Prostate gland (tissue), 2 donors: ENCODE results near the gene DCAF12. TPM values are rescaled to one million over a fixed set of nuclear protein-coding genes. Genes with fewer than 3 reads are reported as not detected.

Experiments
- DNase-seq: peaks from one replicate; pipeline ENCODE4 v3.0.0-alpha.2; 2019; ENCODE audit warnings: low spot score
- H3K27ac ChIP-seq, 2 donors: fragments of 200-600 bp; sonication (generic); 2 replicates each; pipeline ENCODE4 v1.5.1; 2017 to 2019
- H3K27me3 ChIP-seq: fragments of 200-600 bp; sonication (generic); replicated peaks from 2 replicates; pipeline ENCODE4 v1.5.1; 2019; ENCODE audit not compliant: insufficient read depth
- H3K36me3 ChIP-seq, 2 donors: fragments of 200-600 bp; sonication (generic); 1 replicate in 1 of 2; 2 replicates in 1 of 2; pipeline versions ENCODE4 v1.5.1 to v1.8.1; 2017 to 2019
- H3K4me1 ChIP-seq: fragments of 200-600 bp; sonication (generic); replicated peaks from 2 replicates; pipeline ENCODE4 v1.5.1; 2019
- H3K4me3 ChIP-seq, 2 donors: fragments of 200-600 bp; sonication (generic); 2 replicates each; pipeline ENCODE4 v1.5.1; 2017 to 2019
- H3K9me3 ChIP-seq: fragments of 200-600 bp; sonication (generic); 2 replicates; pipeline ENCODE4 v1.5.1; 2017
- POLR2A ChIP-seq: fragments of 450-650 bp; IDR thresholded peaks from one replicate; pipeline ENCODE4 v1.6.1; 2016; ENCODE audit warnings: antibody characterized with exemption, mild to moderate bottlenecking
- POLR2AphosphoS5 ChIP-seq: sonication (generic); formaldehyde crosslinking; IDR thresholded peaks from one replicate; pipeline ENCODE4 v1.6.1; 2017; ENCODE audit warnings: antibody characterized with exemption
- WGBS: methylation state at CpG from one replicate; pipeline ENCODE4 v1.1.5; 2018; 5-methylcytosine and 5-hydroxymethylcytosine counted together
- intact Hi-C: fragments of 100-400 bp; cut with DNase I; formaldehyde crosslinking; loops from one replicate; pipeline ENCODE4 v1.14.2; 2022
- total RNA-seq, 2 donors: library from RNA; depleted of rRNA; stranded (reverse); fragments of >200 nt; gene quantifications; one replicate each; pipeline ENCODE4 v1.1.0, GENCODE V29; 2016
- TF ChIP-seq, protein P1 (sequence below), 4 experiments: fragments of 200-600 bp in 2 of 4; fragments of 450-650 bp in 2 of 4; sonication (generic) in 2 of 4; IDR thresholded peaks; 1 replicate in 3 of 4; 2 replicates in 1 of 4; pipeline ENCODE4 v1.5.1; 2016 to 2019; ENCODE audit warnings: antibody characterized with exemption in 4 of 4, mild to moderate bottlenecking in 2 of 4, moderate library complexity in 2 of 4

The DCAF12 gene
- total RNA-seq, 2 donors from 2014 or later, result 30.6 to 100 TPM

DNA sequence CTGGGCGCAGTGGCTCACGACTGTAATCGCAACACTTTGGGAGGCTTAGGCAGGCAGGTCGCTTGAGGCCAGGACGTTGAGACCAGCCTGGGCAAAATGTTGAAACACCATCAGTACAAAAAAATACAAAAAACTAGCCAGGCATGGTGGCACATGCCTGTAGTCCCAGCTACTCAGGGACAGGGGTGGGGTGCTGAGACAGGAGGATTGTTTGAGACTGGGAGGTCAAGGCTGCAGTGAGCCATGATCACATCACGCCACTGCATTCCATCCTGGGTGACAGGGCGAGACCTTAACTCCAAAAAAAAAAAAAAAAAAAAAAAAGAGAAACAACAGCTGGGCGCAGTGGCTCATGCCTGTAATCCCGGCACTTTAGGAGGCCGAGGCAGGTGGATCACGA is 23.7 kb downstream of the DCAF12 start:
- Histone ChIP-seq H3K36me3 (peaks cover 11 to 12% of the 10 kb centered on the region in 2 donors), H3K4me1 (no peaks in the 10 kb centered on the region), H3K27ac (no peak overlapping the region), H3K4me3 (no peak overlapping the region), H3K9me3 (no peaks in the 10 kb centered on the region), H3K27me3 (no peaks in the 10 kb centered on the region)
- TF ChIP-seq POLR2A, result no peak
- TF ChIP-seq, protein P1, sequence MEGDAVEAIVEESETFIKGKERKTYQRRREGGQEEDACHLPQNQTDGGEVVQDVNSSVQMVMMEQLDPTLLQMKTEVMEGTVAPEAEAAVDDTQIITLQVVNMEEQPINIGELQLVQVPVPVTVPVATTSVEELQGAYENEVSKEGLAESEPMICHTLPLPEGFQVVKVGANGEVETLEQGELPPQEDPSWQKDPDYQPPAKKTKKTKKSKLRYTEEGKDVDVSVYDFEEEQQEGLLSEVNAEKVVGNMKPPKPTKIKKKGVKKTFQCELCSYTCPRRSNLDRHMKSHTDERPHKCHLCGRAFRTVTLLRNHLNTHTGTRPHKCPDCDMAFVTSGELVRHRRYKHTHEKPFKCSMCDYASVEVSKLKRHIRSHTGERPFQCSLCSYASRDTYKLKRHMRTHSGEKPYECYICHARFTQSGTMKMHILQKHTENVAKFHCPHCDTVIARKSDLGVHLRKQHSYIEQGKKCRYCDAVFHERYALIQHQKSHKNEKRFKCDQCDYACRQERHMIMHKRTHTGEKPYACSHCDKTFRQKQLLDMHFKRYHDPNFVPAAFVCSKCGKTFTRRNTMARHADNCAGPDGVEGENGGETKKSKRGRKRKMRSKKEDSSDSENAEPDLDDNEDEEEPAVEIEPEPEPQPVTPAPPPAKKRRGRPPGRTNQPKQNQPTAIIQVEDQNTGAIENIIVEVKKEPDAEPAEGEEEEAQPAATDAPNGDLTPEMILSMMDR (IDR thresholded peaks at IDR 0.05), result no peak
- no peak for TF ChIP-seq POLR2AphosphoS5
- intact Hi-C loops, result no loop called here
- WGBS, result 88% methylated on average over 11 of the region's 11 CpGs
- DNase-seq, result no peak

DNA sequence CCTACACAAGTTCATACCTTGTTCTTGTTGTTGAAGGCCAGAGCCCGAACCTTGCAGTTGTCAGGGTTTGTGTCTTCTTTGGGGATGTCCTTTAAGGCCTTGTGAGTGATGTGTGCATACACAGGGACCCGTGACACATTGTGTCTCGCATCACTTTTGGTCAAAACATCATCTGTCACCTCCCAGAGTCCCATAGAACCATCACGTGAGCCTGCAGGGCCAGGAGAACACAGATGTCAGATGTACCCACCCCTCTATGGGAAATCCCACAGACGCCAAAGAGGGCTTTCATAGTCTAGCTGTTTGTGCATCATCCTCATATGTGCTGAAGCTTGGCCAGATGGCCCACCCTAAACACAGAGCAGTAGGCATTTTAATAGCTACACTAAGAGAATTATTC is 28.2 kb downstream of the DCAF12 start:
- WGBS, result 84% methylated on average over 5 of the region's 5 CpGs

DNA sequence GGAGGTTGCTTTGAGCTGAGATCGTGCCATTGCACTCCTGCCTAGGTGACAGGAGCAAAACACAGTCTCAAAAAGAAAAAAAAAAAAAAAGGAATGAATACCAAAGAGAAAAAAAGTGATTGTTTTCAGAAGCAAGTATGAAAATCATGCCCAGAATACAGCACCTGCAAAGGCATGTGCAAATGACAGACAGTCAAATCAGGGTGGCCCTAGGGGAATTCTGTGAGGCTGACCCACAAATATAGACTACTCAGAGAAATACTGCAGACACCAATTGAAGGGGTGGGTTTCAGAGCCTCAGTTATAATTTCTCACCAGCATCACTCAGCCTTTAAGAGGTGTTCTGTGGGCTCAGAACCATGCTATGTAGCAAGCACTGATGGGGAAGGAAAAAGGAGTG is 28.6 kb downstream of the DCAF12 start:
- no peak for DNase-seq
- H3K9me3 ChIP-seq, result no peaks in the 10 kb centered on the region
- no peaks in the 10 kb centered on the region for H3K4me1 ChIP-seq
- TF ChIP-seq POLR2A (no peak), POLR2AphosphoS5 (no peak)
- TF ChIP-seq, protein P1 (IDR thresholded peaks at IDR 0.05), result no peak
- peaks cover 4 to 6% of the 10 kb centered on the region in 2 donors for H3K36me3 ChIP-seq
- H3K27me3 ChIP-seq, result no peaks in the 10 kb centered on the region
- intact Hi-C loops, result no loop called here
- no peak overlapping the region for H3K27ac ChIP-seq
- H3K4me3 ChIP-seq, result no peak overlapping the region
- WGBS, result 96% methylated on average over 1 of the region's 1 CpG

More for the DNA sequence above, 28.2 kb downstream of the DCAF12 start:
- H3K9me3 ChIP-seq, result no peaks in the 10 kb centered on the region
- intact Hi-C loops, result no loop called here
- H3K4me1 ChIP-seq, result no peaks in the 10 kb centered on the region
- no peak for TF ChIP-seq POLR2A
- TF ChIP-seq, protein P1 (IDR thresholded peaks at IDR 0.05), result no peak
- no peak for TF ChIP-seq POLR2AphosphoS5
- H3K4me3 ChIP-seq, result no peak overlapping the region
- H3K27ac ChIP-seq, result no peak overlapping the region
- peaks cover 4 to 6% of the 10 kb centered on the region in 2 donors for H3K36me3 ChIP-seq
- H3K27me3 ChIP-seq, result no peaks in the 10 kb centered on the region
- no peak for DNase-seq

DNA sequence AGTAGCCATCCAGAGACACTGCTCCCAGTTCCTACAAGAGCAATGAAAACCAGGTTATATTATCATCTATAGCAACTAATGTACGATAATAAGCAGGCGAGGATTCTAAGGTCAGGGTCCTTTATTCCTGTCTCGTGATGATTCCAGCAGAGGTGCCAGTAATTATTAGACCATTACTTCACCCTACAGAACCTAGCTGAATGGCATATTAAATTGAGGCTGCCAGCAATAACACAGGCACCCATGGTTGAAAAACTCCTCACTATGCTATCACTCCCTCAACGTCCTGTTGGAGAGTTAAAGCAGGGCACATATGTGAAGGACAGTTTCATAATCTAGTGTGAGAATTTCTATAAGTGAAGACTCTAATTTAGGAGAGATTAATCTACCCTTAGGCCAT is 29.7 kb downstream of the DCAF12 start:
- intact Hi-C loops, result no loop called here
- no peaks in the 10 kb centered on the region for H3K4me1 ChIP-seq

DNA sequence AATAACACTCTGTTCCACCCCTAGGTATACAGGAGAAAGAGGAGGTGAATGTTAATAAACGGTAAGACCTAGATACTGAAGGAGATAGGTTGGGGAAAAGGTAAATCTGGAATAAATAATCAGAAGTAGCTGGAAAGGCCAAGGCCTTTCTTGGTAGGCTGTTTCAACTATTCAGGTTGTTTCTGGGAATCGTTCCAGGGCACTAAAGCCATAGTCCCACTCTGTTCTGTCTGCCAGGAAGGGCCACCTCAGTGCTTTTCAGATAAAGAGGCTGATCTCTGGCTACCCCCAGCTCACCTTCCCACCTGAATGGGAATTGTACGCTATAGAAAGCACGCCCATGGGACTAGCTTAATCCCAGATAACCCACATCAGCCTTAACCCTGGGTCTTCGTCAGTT is 32.9 kb downstream of the DCAF12 start:
- intact Hi-C loops, result no loop called here
- Histone ChIP-seq H3K36me3 (peaks cover 4 to 13% of the 10 kb centered on the region in 2 donors), H3K27me3 (no peaks in the 10 kb centered on the region), H3K27ac (no peak overlapping the region), H3K4me1 (no peaks in the 10 kb centered on the region), H3K9me3 (no peaks in the 10 kb centered on the region), H3K4me3 (no peak overlapping the region)
- WGBS, result 87% methylated on average over 5 of the region's 5 CpGs
- TF ChIP-seq, protein P1 (IDR thresholded peaks at IDR 0.05), result no peak
- TF ChIP-seq POLR2A (no peak), POLR2AphosphoS5 (no peak)
- no peak for DNase-seq

More for the DNA sequence above, 29.7 kb downstream of the DCAF12 start:
- Histone ChIP-seq H3K4me3 (no peak overlapping the region), H3K27me3 (no peaks in the 10 kb centered on the region), H3K36me3 (peaks cover 4 to 6% of the 10 kb centered on the region in 2 donors), H3K9me3 (no peaks in the 10 kb centered on the region), H3K27ac (no peak overlapping the region)
- WGBS, result 88% methylated on average over 4 of the region's 4 CpGs
- TF ChIP-seq, protein P1 (IDR thresholded peaks at IDR 0.05), result no peak
- TF ChIP-seq POLR2AphosphoS5, result no peak
- no peak for TF ChIP-seq POLR2A
- no peak for DNase-seq
